ENCODE results near the gene HEY2.

The HEY2 gene

GRCh38 chr6:125808060-125808459 is 58.6 kb downstream of the HEY2 start:
- in situ Hi-C loops (cut with HindIII; ENCODE audit: low sequenced_read_pairs), result no loop called here
- TF ChIP-seq, protein P1, sequence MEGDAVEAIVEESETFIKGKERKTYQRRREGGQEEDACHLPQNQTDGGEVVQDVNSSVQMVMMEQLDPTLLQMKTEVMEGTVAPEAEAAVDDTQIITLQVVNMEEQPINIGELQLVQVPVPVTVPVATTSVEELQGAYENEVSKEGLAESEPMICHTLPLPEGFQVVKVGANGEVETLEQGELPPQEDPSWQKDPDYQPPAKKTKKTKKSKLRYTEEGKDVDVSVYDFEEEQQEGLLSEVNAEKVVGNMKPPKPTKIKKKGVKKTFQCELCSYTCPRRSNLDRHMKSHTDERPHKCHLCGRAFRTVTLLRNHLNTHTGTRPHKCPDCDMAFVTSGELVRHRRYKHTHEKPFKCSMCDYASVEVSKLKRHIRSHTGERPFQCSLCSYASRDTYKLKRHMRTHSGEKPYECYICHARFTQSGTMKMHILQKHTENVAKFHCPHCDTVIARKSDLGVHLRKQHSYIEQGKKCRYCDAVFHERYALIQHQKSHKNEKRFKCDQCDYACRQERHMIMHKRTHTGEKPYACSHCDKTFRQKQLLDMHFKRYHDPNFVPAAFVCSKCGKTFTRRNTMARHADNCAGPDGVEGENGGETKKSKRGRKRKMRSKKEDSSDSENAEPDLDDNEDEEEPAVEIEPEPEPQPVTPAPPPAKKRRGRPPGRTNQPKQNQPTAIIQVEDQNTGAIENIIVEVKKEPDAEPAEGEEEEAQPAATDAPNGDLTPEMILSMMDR (IDR thresholded peaks at IDR 0.05; ENCODE audit: low read depth, low read length), result no peak
- DNase-seq (ENCODE audit: low read depth, low spot score), result no peak
- no peak overlapping the region for H3K4me3 ChIP-seq (ENCODE audit: low read depth, low read length)

DNA sequence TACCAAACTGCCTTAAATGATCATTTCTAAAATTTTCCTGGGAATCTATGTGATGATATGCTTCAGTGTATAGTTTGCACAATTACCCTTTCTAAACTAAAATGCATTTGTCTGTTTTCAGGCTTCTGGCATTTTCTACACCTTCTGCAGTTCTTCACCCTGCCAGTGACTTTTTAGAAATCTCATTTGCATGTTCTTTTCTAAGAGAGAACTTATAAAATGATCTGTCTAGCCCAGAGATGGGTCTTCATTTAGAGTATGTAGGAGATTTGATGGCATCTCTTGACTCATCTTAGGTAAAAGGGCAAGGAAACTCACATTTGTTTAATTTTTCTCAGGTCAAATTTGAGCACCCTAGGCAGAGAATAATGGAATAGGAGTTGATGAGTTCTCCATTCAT is 59.2 kb downstream of the HEY2 start:
- no peak overlapping the region for H3K4me3 ChIP-seq (ENCODE audit: low read depth, low read length)
- TF ChIP-seq, protein P1 (IDR thresholded peaks at IDR 0.05; ENCODE audit: low read depth, low read length), result no peak
- in situ Hi-C loops (cut with HindIII; ENCODE audit: low sequenced_read_pairs), result no loop called here
- no peak for DNase-seq (ENCODE audit: low read depth, low spot score)

DNA sequence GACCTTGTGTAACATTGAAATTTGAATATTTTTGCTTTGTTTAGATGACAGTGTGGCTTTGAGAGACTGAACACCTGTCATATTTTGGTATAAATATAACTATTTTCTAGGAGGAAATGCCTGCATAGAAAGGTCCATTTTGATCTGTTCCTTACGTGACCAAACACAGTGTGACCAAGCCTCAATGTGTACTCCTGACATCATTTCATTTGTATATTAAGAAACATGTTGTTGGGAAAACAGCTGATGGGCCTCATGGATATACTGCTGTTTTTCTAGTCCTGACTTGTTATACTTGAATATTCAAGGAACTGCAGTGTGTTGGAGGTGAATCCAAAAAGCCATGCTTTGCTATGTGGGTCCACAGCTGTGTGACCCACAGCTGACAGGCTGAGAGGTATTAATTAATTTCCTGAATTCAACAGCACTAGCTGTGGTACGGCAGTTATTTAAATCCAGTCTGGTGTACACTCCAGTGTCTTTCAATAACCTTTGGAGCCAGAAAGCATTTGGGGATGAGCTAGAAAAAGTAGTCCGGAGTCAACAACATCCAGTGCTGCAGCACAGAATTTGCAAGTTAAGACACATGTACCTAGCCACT is 60.2 kb downstream of the HEY2 start:
- DNase-seq (ENCODE audit: low read depth, low spot score), result no peak
- in situ Hi-C loops (cut with HindIII; ENCODE audit: low sequenced_read_pairs), result no loop called here
- H3K4me3 ChIP-seq (ENCODE audit: low read depth, low read length), result no peak overlapping the region
- TF ChIP-seq, protein P1 (IDR thresholded peaks at IDR 0.05; ENCODE audit: low read depth, low read length), result no peak

DNA sequence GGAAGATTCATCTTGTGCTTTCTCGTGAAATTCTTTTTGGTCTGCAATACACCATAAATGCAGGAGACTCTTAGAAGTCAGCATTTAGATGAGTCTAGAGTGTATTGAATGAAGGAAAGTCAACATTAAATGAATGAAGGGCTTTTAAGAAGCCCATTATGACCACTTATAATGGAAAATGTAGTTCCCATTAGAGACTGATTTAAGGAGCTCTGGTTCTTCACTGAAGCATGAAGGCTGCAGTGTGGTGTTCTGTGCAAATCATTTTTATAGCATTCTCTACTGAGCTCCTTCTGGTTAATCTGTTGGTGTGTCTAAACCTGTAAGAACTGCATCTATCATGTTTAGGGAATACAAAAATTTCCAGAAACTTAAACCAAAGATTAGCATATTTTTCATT is 61.0 kb downstream of the HEY2 start:
- TF ChIP-seq, protein P1 (IDR thresholded peaks at IDR 0.05; ENCODE audit: low read depth, low read length), result no peak
- in situ Hi-C loops (cut with HindIII; ENCODE audit: low sequenced_read_pairs), result no loop called here
- H3K4me3 ChIP-seq (ENCODE audit: low read depth, low read length), result no peak overlapping the region

More for the DNA sequence above, 61.0 kb downstream of the HEY2 start:
- DNase-seq (ENCODE audit: low read depth, low spot score), result no peak

Measured in astrocyte of the spinal cord (primary cell).